ENCODE measurements around the gene CDH5. TPM values are rescaled to one million over a fixed set of nuclear protein-coding genes. Genes with fewer than 3 reads are reported as not detected.

The CDH5 gene
- total and polyA plus RNA-seq, 2 of the 13 experiments (the other 11 are each of a cell fraction or from before 2014, with no cell fraction given), result 0.71 to 1.1 TPM

GRCh38 chr16:66434619-66435430 lies 68.3 kb downstream of the CDH5 start (continued):
- TF ChIP-seq STAT5B (CRISPR knock-in tag; IDR thresholded peaks at IDR 0.05) (no peak), MTERF4 (CRISPR knock-in tag; IDR thresholded peaks at IDR 0.05) (no peak), KLF13 (CRISPR knock-in tag; IDR thresholded peaks at IDR 0.05) (0 out of 2 replicates have a peak, but pooled peaks have one; percentile 31), KAT8 (CRISPR knock-in tag; IDR thresholded peaks at IDR 0.05) (0 out of 2 replicates have a peak, but pooled peaks have one; percentile 30), ELF4 (CRISPR knock-in tag; IDR thresholded peaks at IDR 0.05; ENCODE audit: borderline replicate concordance) (no peak), NFYB (CRISPR knock-in tag; IDR thresholded peaks at IDR 0.05) (0 out of 2 replicates have a peak, but pooled peaks have one; percentile 10), PATZ1 (CRISPR knock-in tag; IDR thresholded peaks at IDR 0.05) (peak; percentile 96), TOE1 (CRISPR knock-in tag; IDR thresholded peaks at IDR 0.05) (no peak), ARID3A (IDR thresholded peaks at IDR 0.05; ENCODE audit: low read depth, low read length) (no peak), GPBP1L1 (CRISPR knock-in tag; IDR thresholded peaks at IDR 0.05) (no peak), HNRNPH1 (optimal IDR thresholded peaks at IDR 0.05; ENCODE audit: low read depth, low read length) (no peak), ZNF530 (CRISPR knock-in tag; IDR thresholded peaks at IDR 0.05; ENCODE audit: low read depth) (no peak), ZXDC (CRISPR knock-in tag; IDR thresholded peaks at IDR 0.05) (no peak), EP300 (IDR thresholded peaks at IDR 0.05; ENCODE audit: low read depth in 2 of 2, low read length in 2 of 2) (peak; percentile 40 to 62; a peak in 3 of 4 replicates), EP300 (CRISPR knock-in tag; IDR thresholded peaks at IDR 0.05; ENCODE audit: borderline replicate concordance) (peak; percentile 62; the same call in 1 of the 2 replicates), ZNF432 (CRISPR knock-in tag; IDR thresholded peaks at IDR 0.05; ENCODE audit: borderline replicate concordance) (no peak), ZNF619 (CRISPR knock-in tag; IDR thresholded peaks at IDR 0.05) (no peak)

All from HepG2 (cell line).